ENCODE results near the gene COPS3.

- TF ChIP-seq CTCF (IDR thresholded peaks at IDR 0.05; ENCODE audit: control extremely low read depth in 1 of 3, insufficient read depth in 1 of 3, low read depth in 1 of 3, low read length in 3 of 3) (no peak), CEBPB (IDR thresholded peaks at IDR 0.05; ENCODE audit: low read depth, low read length) (no peak), SRF (IDR thresholded peaks at IDR 0.05; ENCODE audit: low read depth, low read length) (no peak), SP1 (IDR thresholded peaks at IDR 0.05; ENCODE audit: low read depth, low read length) (no peak), ZNF274 (IDR thresholded peaks at IDR 0.05; ENCODE audit: borderline replicate concordance, extremely low read depth, low read length) (no peak), EZH2 (IDR thresholded peaks at IDR 0.05; ENCODE audit: low read depth, low read length, severe bottlenecking) (no peak), BACH1 (IDR thresholded peaks at IDR 0.05; ENCODE audit: low read length) (no peak)
Observed at GRCh38 chr17:17196776-17197175, 84.3 kb downstream of the COPS3 start.
